Activated T-helper 9 cell treated with anti-CD3 and anti-CD28 coated beads, Interleukin-2, amount 50 U/mL, for 16 hours (primary cell): ENCODE results near the gene VGLL4.

ENCODE experiments used
- DNase-seq: peaks from one replicate; pipeline ENCODE4 v3.0.0-alpha.2; 2020; ENCODE audit warnings: low read depth

The VGLL4 gene

GRCh38 chr3:11653298-11654055, 9.8 kb upstream of the VGLL4 start:
- DNase-seq = no peak

- DNase-seq = no peak
These were observed 8.2 kb upstream of the VGLL4 start for GRCh38 chr3:11651900-11652299.

GRCh38 chr3:11651477-11651876, 7.8 kb upstream of the VGLL4 start:
- no peak for DNase-seq

- DNase-seq = no peak
These were observed 6.7 kb upstream of the VGLL4 start for GRCh38 chr3:11650391-11650790.

- DNase-seq = no peak
These were observed 5.0 kb upstream of the VGLL4 start for GRCh38 chr3:11648735-11649134.

GRCh38 chr3:11643201-11643603, 513 bp downstream of the VGLL4 start:
- no peak for DNase-seq

GRCh38 chr3:11642431-11643191, 1.1 kb downstream of the VGLL4 start:
- peak; percentile 41 for DNase-seq

GRCh38 chr3:11641683-11642430, 1.9 kb downstream of the VGLL4 start:
- DNase-seq = no peak

GRCh38 chr3:11641316-11641682, 2.4 kb downstream of the VGLL4 start:
- DNase-seq = no peak

- DNase-seq = no peak
These were observed 3.6 kb downstream of the VGLL4 start for GRCh38 chr3:11640009-11640673.

GRCh38 chr3:11638495-11639358, 5.0 kb downstream of the VGLL4 start:
- DNase-seq = no peak

GRCh38 chr3:11637901-11638458, 5.7 kb downstream of the VGLL4 start:
- no peak for DNase-seq

GRCh38 chr3:11636394-11636770, 7.3 kb downstream of the VGLL4 start:
- DNase-seq = no peak

- DNase-seq = no peak
These were observed 7.9 kb downstream of the VGLL4 start for GRCh38 chr3:11635680-11636393.

- no peak for DNase-seq
These were observed 8.6 kb downstream of the VGLL4 start for GRCh38 chr3:11634974-11635612.

GRCh38 chr3:11634081-11634635, 9.6 kb downstream of the VGLL4 start:
- no peak for DNase-seq

- DNase-seq = no peak
These were observed 10.7 kb downstream of the VGLL4 start for GRCh38 chr3:11632966-11633365.

- no peak for DNase-seq
These were observed 11.2 kb downstream of the VGLL4 start for GRCh38 chr3:11632564-11632963.

- DNase-seq = no peak
These were observed 11.9 kb downstream of the VGLL4 start for GRCh38 chr3:11631820-11632219.

- no peak for DNase-seq
These were observed 14.0 kb downstream of the VGLL4 start for GRCh38 chr3:11629716-11630115.
